ENCODE measurements around the gene HBEGF. TPM values are rescaled to one million over a fixed set of nuclear protein-coding genes. Genes with fewer than 3 reads are reported as not detected.

The HBEGF gene
- polyA plus RNA-seq, 3 donors = 25.2 to 548 (median 31.6) TPM

DNA sequence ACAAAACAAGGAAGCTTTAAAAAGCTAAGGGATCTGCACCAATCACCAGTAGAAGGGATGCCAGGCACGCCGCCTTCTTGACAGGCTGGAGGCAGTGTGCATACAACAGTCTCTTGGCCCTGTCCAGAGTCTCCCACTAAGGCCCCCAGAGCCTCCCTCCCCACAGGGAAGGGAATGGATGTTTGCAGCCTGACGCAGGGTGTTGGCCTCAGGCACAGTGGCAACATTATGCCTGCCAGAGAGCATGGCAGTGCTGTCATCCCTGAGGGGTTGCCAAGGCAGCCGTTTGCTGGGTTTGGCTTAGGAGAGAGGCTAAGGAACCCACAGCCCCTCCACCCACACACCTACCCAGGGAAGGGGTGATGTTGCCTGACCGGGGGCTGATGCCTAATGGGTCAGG lies 4.8 kb downstream of the HBEGF start:
- no peak overlapping the region for H3K9ac ChIP-seq (ENCODE audit: insufficient read depth, low read length, poor library complexity, severe bottlenecking)
- H3K36me3 ChIP-seq (replicated peaks in 1 of 2; ENCODE audit: control insufficient read depth in 1 of 2, insufficient read depth in 2 of 2, low read length in 2 of 2) = peaks cover 0 to 20% of the 10 kb centered on the region in 2 donors
- no peak overlapping the region for H2AFZ ChIP-seq (ENCODE audit: insufficient read depth, low read depth, low read length, poor library complexity, severe bottlenecking)
- H3K27me3 ChIP-seq (ENCODE audit: control insufficient read depth in 2 of 2, insufficient read depth in 2 of 2, low read length in 2 of 2) = no peaks in the 10 kb centered on the region
- peaks cover 77 to 79% of the 10 kb centered on the region in 2 donors for H3K4me1 ChIP-seq (ENCODE audit: control insufficient read depth in 1 of 2, insufficient read depth in 2 of 2, low read length in 2 of 2)
- Mint-ChIP-seq H3K27me3 (ENCODE audit: low read depth in 3 of 3) (peaks cover 0 to 10% (median 2%) of the 10 kb centered on the region in 3 donors), H3K4me3 (peak overlapping the region; percentile 32 to 100), H3K9me3 (peaks cover 0 to 9% (median 2%) of the 10 kb centered on the region in 7 donors), H3K36me3 (peaks cover 67 to 83% of the 10 kb centered on the region in 2 donors), H3K27ac (peak overlapping the region; percentile 91 to 98 (median 95)), H3K4me1 (peaks cover 74% of the 10 kb centered on the region)
- peak overlapping the region in 1 of 3 experiments; percentile 99 for H3K4me3 ChIP-seq (replicated peaks in 1 of 3; ENCODE audit: low read depth in 2 of 3, low read length in 3 of 3)
- WGBS (ENCODE audit: insufficient coverage) = no CpG with 5 or more reads among the region's 5 CpGs
- peak overlapping the region; percentile 63 to 82 for H3K27ac ChIP-seq (ENCODE audit: low read depth in 1 of 2, low read length in 2 of 2)
- no peak for DNase-seq
- H3K4me2 ChIP-seq (replicated peaks; ENCODE audit: extremely low read depth, low read length, poor library complexity, severe bottlenecking) = peak overlapping the region; percentile 66
- peaks cover 37% of the 10 kb centered on the region for H3K79me2 ChIP-seq (ENCODE audit: insufficient read depth, low read length)
- TF ChIP-seq, protein P1, sequence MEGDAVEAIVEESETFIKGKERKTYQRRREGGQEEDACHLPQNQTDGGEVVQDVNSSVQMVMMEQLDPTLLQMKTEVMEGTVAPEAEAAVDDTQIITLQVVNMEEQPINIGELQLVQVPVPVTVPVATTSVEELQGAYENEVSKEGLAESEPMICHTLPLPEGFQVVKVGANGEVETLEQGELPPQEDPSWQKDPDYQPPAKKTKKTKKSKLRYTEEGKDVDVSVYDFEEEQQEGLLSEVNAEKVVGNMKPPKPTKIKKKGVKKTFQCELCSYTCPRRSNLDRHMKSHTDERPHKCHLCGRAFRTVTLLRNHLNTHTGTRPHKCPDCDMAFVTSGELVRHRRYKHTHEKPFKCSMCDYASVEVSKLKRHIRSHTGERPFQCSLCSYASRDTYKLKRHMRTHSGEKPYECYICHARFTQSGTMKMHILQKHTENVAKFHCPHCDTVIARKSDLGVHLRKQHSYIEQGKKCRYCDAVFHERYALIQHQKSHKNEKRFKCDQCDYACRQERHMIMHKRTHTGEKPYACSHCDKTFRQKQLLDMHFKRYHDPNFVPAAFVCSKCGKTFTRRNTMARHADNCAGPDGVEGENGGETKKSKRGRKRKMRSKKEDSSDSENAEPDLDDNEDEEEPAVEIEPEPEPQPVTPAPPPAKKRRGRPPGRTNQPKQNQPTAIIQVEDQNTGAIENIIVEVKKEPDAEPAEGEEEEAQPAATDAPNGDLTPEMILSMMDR (IDR thresholded peaks at IDR 0.05) = no peak
- H3K9me3 ChIP-seq (replicated peaks in 1 of 2; ENCODE audit: control insufficient read depth in 1 of 2, insufficient read depth in 1 of 2, low read length in 2 of 2) = no peaks in the 10 kb centered on the region
- intact Hi-C loops (cut with micrococcal nuclease) = loop anchor here (2.0 to 5.0 kb wide), 2 partner anchors 17 to 34 kb away; no protein-coding TSS in a partner anchor
- peaks cover 70% of the 10 kb centered on the region for H4K20me1 ChIP-seq (ENCODE audit: insufficient read depth, low read length)

DNA sequence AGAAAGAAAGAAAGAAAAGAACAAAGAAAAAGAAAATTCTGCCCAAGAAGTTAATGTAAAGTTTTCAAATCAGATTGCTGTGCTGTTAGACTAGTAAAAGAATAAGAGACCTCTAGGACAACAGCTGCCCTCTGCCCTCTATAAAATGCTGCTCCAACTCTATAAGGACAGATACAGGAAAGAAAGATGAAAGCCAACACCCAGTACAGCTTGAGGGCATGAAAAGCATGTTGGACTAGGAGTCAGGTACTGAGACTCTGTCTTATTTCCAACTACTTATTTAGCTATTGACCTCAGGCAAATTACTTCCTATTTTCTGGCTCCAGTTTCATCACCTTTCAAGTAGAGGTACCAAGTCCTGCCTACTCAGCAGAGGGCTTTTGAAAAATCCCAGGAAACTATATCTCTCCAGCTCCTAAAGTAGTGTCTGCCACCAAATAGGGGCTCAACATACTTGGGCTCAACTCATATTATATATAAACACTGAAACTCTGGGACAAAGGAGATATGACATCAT lies 5.7 kb downstream of the HBEGF start:
- TF ChIP-seq, protein P1 (IDR thresholded peaks at IDR 0.05) = no peak
- H3K79me2 ChIP-seq (ENCODE audit: insufficient read depth, low read length) = peaks cover 36% of the 10 kb centered on the region
- peak overlapping the region; percentile 66 for H3K4me2 ChIP-seq (replicated peaks; ENCODE audit: extremely low read depth, low read length, poor library complexity, severe bottlenecking)
- H2AFZ ChIP-seq (ENCODE audit: insufficient read depth, low read depth, low read length, poor library complexity, severe bottlenecking) = no peak overlapping the region
- H3K27me3 ChIP-seq (ENCODE audit: control insufficient read depth in 2 of 2, insufficient read depth in 2 of 2, low read length in 2 of 2) = no peaks in the 10 kb centered on the region
- H3K4me1 ChIP-seq (ENCODE audit: control insufficient read depth in 1 of 2, insufficient read depth in 2 of 2, low read length in 2 of 2) = peaks cover 74 to 75% of the 10 kb centered on the region in 2 donors
- Mint-ChIP-seq H3K9me3 (peaks cover 0 to 5% (median 0%) of the 10 kb centered on the region in 7 donors), H3K27me3 (ENCODE audit: low read depth in 3 of 3) (peaks cover 0 to 9% (median 2%) of the 10 kb centered on the region in 3 donors), H3K27ac (peak overlapping the region in 6 of 7 donors; percentile 3 to 98 (median 80)), H3K4me3 (peak overlapping the region; percentile 71 to 100), H3K36me3 (peaks cover 76 to 90% of the 10 kb centered on the region in 2 donors), H3K4me1 (peaks cover 83% of the 10 kb centered on the region)
- intact Hi-C loops (cut with micrococcal nuclease) = loop anchor here (2.0 to 5.0 kb wide), 2 partner anchors 16 to 33 kb away; no protein-coding TSS in a partner anchor
- H3K9me3 ChIP-seq (replicated peaks in 1 of 2; ENCODE audit: control insufficient read depth in 1 of 2, insufficient read depth in 1 of 2, low read length in 2 of 2) = no peaks in the 10 kb centered on the region
- peak overlapping the region in 1 of 3 experiments; percentile 99 for H3K4me3 ChIP-seq (replicated peaks in 1 of 3; ENCODE audit: low read depth in 2 of 3, low read length in 3 of 3)
- H3K27ac ChIP-seq (ENCODE audit: low read depth in 1 of 2, low read length in 2 of 2) = no peak overlapping the region
- H3K36me3 ChIP-seq (replicated peaks in 1 of 2; ENCODE audit: control insufficient read depth in 1 of 2, insufficient read depth in 2 of 2, low read length in 2 of 2) = peaks cover 0 to 30% of the 10 kb centered on the region in 2 donors
- peak in 2 of 3 donors; percentile 63 to 66 for DNase-seq
- H3K9ac ChIP-seq (ENCODE audit: insufficient read depth, low read length, poor library complexity, severe bottlenecking) = no peak overlapping the region
- H4K20me1 ChIP-seq (ENCODE audit: insufficient read depth, low read length) = peaks cover 66% of the 10 kb centered on the region
